HepG2 (cell line): ENCODE results near the gene NDUFS7. TPM values are rescaled to one million over a fixed set of nuclear protein-coding genes. Genes with fewer than 3 reads are reported as not detected.

Experiments used
- AKNA ChIP-seq: sonication (generic); formaldehyde crosslinking; IDR thresholded peaks from 2 replicates; pipeline ENCODE4 v1.4.0; 2020; ENCODE audit warnings: missing genetic modification reagents, borderline replicate concordance
- ARNT ChIP-seq: fragments of 450-650 bp; IDR thresholded peaks from 2 replicates; pipeline ENCODE4 v1.6.1; 2017
- CHD4 ChIP-seq: fragments of 200-600 bp; sonication (generic); IDR thresholded peaks from 2 replicates; pipeline ENCODE4 v1.7.0; 2017; ENCODE audit warnings: mild to moderate bottlenecking, low read length, borderline replicate concordance
- DDIT3 ChIP-seq: sonication (generic); formaldehyde crosslinking; IDR thresholded peaks from 2 replicates; pipeline ENCODE4 v1.4.0; 2020; ENCODE audit warnings: mild to moderate bottlenecking, missing genetic modification reagents
- EHMT2 ChIP-seq: fragments of 200-600 bp; sonication (generic); IDR thresholded peaks from 2 replicates; pipeline ENCODE4 v1.7.0; 2017; ENCODE audit warnings: antibody characterized with exemption, low read depth, low read length, borderline replicate concordance
- HNF1A ChIP-seq, 2 experiments: sonication (generic) in 1 of 2; formaldehyde crosslinking in 1 of 2; IDR thresholded peaks; 2 replicates each; pipeline versions ENCODE4 v1.4.0 to v1.6.1; 2016 to 2020; ENCODE audit warnings: borderline replicate concordance in 1 of 2, low read depth in 1 of 2, mild to moderate bottlenecking in 1 of 2, missing genetic modification reagents in 1 of 2
- SALL2 ChIP-seq: sonication (generic); formaldehyde crosslinking; IDR thresholded peaks from 2 replicates; pipeline ENCODE4 v1.8.1; 2023; ENCODE audit warnings: mild to moderate bottlenecking, missing genetic modification reagents, inconsistent platforms
- SP4 ChIP-seq: sonication (generic); formaldehyde crosslinking; IDR thresholded peaks from 2 replicates; pipeline ENCODE4 v1.8.1; 2023; ENCODE audit warnings: mild to moderate bottlenecking, missing genetic modification reagents
- ZKSCAN8 ChIP-seq: IDR thresholded peaks from 2 replicates; pipeline ENCODE4 v1.6.1; 2016; ENCODE audit warnings: borderline replicate concordance, missing genetic modification reagents, missing compliant biosample characterization
- ZNF136 ChIP-seq: sonication (generic); formaldehyde crosslinking; IDR thresholded peaks from 2 replicates; pipeline ENCODE4 v1.8.1; 2022; ENCODE audit warnings: low read depth, mild to moderate bottlenecking, moderate library complexity, missing genetic modification reagents
- ZNF383 ChIP-seq: sonication (generic); formaldehyde crosslinking; IDR thresholded peaks from 2 replicates; pipeline ENCODE4 v1.4.0; 2020; ENCODE audit warnings: missing genetic modification reagents, mild to moderate bottlenecking, borderline replicate concordance
- ZNF546 ChIP-seq: sonication (generic); formaldehyde crosslinking; conservative IDR thresholded peaks from 2 replicates; pipeline ENCODE4 v1.8.1; 2023; ENCODE audit warnings: mild to moderate bottlenecking, missing genetic modification reagents
- ZNF557 ChIP-seq: sonication (generic); formaldehyde crosslinking; IDR thresholded peaks from 2 replicates; pipeline ENCODE4 v1.4.0; 2020; ENCODE audit warnings: missing genetic modification reagents
- ZNF768 ChIP-seq: sonication (generic); formaldehyde crosslinking; IDR thresholded peaks from 2 replicates; pipeline ENCODE4 v1.4.0; 2020; ENCODE audit warnings: missing genetic modification reagents
- polyA plus RNA-seq, 8 experiments: library from polyadenylated mRNA; depleted of rRNA in 3 of 8; stranded (reverse) in 7 of 8; unstranded in 1 of 8; fragments of >200 nt; fragmentation: Illumina TruSeq in 4 of 8; extraction: Trizol in 4 of 8; gene quantifications; 2 replicates each; pipeline versions ENCODE4 v1.2.1 to v1.2.3, GENCODE V29; 2011 to 2016; ENCODE audit warnings: low read depth in 4 of 8, missing spikeins in 1 of 8, mixed read lengths in 1 of 8; ENCODE audit not compliant: insufficient read depth in 1 of 8
- total RNA-seq, 5 experiments: library from RNA; depleted of rRNA; stranded (reverse); fragments of >200 nt; fragmentation: Illumina TruSeq; extraction: Trizol; gene quantifications; 2 replicates each; pipeline ENCODE4 v1.2.3, GENCODE V29; 2016; ENCODE audit warnings: low read depth in 1 of 5
- TF ChIP-seq, protein P1 (sequence below): IDR thresholded peaks from 2 replicates; pipeline ENCODE4 v1.6.1; 2012; ENCODE audit warnings: low read length, improper control_type of control experiment

NDUFS7 gene
- total and polyA plus RNA-seq, 2 of the 13 experiments (the other 11 are each of a cell fraction or from before 2014, with no cell fraction given), result 34.3 to 66.9 TPM

- TF ChIP-seq ARNT (no peak), ZNF557 (CRISPR knock-in tag) (no peak), EHMT2 (no peak), ZNF383 (CRISPR knock-in tag) (no peak), SALL2 (CRISPR knock-in tag) (peak; percentile 39; the same call in 1 of the 2 replicates), CHD4 (peak; percentile 98), ZNF136 (no peak), AKNA (CRISPR knock-in tag) (no peak), ZNF546 (CRISPR knock-in tag) (no peak; the same call in 1 of the 2 replicates), DDIT3 (no peak), ZKSCAN8 (peak; percentile 56; the same call in 1 of the 2 replicates), SP4 (CRISPR knock-in tag) (peak; percentile 63; the same call in 1 of the 2 replicates), HNF1A (IDR thresholded peaks at IDR 0.05; ENCODE audit: low read depth) (no peak), HNF1A (CRISPR knock-in tag; IDR thresholded peaks at IDR 0.05; ENCODE audit: borderline replicate concordance) (peak; percentile 68; the same call in 1 of the 2 replicates), ZNF768 (peak; percentile 96)
- TF ChIP-seq, protein P1, sequence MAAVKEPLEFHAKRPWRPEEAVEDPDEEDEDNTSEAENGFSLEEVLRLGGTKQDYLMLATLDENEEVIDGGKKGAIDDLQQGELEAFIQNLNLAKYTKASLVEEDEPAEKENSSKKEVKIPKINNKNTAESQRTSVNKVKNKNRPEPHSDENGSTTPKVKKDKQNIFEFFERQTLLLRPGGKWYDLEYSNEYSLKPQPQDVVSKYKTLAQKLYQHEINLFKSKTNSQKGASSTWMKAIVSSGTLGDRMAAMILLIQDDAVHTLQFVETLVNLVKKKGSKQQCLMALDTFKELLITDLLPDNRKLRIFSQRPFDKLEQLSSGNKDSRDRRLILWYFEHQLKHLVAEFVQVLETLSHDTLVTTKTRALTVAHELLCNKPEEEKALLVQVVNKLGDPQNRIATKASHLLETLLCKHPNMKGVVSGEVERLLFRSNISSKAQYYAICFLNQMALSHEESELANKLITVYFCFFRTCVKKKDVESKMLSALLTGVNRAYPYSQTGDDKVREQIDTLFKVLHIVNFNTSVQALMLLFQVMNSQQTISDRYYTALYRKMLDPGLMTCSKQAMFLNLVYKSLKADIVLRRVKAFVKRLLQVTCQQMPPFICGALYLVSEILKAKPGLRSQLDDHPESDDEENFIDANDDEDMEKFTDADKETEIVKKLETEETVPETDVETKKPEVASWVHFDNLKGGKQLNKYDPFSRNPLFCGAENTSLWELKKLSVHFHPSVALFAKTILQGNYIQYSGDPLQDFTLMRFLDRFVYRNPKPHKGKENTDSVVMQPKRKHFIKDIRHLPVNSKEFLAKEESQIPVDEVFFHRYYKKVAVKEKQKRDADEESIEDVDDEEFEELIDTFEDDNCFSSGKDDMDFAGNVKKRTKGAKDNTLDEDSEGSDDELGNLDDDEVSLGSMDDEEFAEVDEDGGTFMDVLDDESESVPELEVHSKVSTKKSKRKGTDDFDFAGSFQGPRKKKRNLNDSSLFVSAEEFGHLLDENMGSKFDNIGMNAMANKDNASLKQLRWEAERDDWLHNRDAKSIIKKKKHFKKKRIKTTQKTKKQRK, result no peak
Measured at GRCh38 chr19:1400281-1401137, 16.8 kb downstream of the NDUFS7 start (continued).
